Measurements from ENCODE around the gene HRH3.

The HRH3 gene

DNA sequence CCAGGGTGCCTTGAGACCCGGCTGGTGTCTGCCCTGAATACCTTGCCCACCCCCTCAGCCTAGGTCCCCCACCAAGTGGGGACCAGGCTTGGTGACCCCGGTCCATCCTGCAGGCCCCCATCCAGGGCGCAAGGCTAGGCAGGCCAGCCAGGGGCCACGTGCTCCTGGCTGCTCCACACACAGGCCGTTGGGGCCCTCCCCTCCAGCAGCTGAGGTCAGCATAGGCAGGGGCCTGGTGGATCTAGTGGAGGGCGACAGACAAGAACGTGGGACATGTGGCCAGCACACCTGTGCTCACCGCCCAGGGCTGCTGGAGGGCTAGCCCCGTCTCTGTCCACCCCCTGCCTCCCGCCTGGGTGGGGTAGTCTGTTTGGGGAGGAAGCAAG lies 7.5 kb upstream of the HRH3 start:
- no peaks in the 10 kb centered on the region for H3K36me3 ChIP-seq (ENCODE audit: control insufficient read depth, insufficient read depth, low read length)
- no peaks in the 10 kb centered on the region for H3K4me1 ChIP-seq (ENCODE audit: control insufficient read depth, insufficient read depth, low read length)
- H3K27me3 ChIP-seq (ENCODE audit: control insufficient read depth, insufficient read depth, low read length): no peaks in the 10 kb centered on the region
- no peak overlapping the region for H3K4me3 ChIP-seq (ENCODE audit: low read depth, low read length)
- H3K9ac ChIP-seq (ENCODE audit: low read depth, low read length): no peak overlapping the region
- H3K9me3 ChIP-seq (ENCODE audit: control insufficient read depth, insufficient read depth, low read length): no peaks in the 10 kb centered on the region

DNA sequence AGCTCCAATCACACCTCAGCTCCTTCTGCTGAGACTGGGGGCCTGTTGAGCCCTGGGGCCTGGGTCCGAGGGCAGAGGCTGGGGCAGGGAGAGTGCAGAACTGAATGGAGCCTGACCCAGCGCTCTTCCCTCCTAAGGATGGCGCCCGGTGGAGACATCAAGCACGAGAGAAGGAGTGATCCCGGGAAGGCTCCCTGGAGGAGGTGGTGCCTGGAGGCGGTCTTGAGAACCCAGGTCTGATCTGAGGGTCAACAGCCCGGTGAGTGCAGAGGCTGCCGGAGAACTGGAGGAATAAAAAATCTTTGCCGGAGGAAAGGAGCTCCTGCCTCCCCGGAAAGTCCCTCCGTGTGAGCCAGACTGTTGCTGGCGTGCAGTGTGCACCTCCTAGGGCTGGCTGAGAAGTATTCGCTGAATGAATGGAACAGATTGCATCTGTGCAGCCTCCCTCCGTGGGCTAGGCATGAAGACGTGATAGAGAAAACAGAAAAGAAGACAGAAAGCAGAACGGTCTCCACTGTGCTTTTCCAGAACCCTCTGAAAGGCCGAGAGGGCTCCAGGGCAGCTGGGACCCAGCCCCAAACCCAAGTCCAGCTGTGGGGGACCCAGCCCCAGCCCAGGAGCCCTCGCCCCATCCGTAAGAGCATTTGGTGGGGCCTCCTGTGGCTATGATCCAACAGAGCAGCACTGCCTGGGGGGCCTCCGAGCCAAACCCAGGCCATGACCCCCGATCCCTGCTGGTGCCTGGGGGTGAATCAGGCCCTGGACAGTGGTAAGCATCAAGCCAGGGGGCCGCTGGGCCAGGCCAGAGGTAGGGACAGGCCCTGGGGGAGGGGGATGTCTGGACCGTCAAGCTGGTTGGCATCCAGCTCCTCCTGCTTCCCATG lies 6.9 kb upstream of the HRH3 start:
- Histone ChIP-seq H3K4me1 (ENCODE audit: control insufficient read depth, insufficient read depth, low read length) (no peaks in the 10 kb centered on the region), H3K9me3 (ENCODE audit: control insufficient read depth, insufficient read depth, low read length) (no peaks in the 10 kb centered on the region), H3K36me3 (ENCODE audit: control insufficient read depth, insufficient read depth, low read length) (no peaks in the 10 kb centered on the region), H3K9ac (ENCODE audit: low read depth, low read length) (no peak overlapping the region), H3K27me3 (ENCODE audit: control insufficient read depth, insufficient read depth, low read length) (peaks cover 4% of the 10 kb centered on the region), H3K4me3 (ENCODE audit: low read depth, low read length) (no peak overlapping the region)

DNA sequence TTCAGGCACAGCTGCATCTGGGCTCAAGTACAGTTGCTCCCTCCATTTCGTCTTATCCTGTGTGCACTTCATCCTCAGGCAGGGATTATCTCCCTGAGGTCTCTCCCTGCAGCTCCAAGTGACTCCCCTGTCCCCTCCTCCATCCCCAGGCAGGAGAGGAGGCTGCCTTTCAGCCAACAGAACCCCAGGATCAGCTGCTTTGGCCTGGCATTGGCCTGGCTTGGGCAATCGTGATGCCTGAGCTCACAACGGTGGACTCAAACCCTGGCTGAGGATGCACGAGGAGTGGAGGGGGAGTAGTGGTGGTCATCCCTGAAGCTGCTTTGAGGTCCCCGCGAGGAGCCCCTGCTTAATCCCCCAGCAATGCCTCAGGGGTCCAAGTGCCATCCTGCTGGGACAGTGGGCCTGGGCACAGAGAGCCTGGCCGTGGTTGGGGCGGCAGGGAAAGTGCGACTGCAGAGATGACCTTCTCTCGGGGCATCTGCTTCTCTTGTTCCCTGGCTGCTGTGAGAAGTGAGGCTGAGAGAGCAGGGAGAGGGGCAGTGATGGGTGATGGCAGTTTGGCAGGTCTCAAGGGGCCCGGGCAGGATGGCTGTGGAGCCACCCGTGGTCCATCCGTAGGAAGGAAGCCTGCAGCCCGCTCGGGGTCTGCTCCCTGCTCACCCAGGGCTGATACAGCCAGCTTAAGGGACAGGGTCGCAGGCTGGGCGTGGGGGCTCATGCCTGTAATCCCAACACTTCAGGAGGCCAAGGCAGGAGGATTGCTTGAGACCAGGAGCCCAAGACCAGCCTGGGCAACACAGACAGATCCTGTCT lies 6.0 kb upstream of the HRH3 start:
- Histone ChIP-seq H3K9me3 (ENCODE audit: control insufficient read depth, insufficient read depth, low read length) (no peaks in the 10 kb centered on the region), H3K9ac (ENCODE audit: low read depth, low read length) (no peak overlapping the region), H3K27me3 (ENCODE audit: control insufficient read depth, insufficient read depth, low read length) (peaks cover 13% of the 10 kb centered on the region), H3K4me3 (ENCODE audit: low read depth, low read length) (no peak overlapping the region), H3K36me3 (ENCODE audit: control insufficient read depth, insufficient read depth, low read length) (no peaks in the 10 kb centered on the region), H3K4me1 (ENCODE audit: control insufficient read depth, insufficient read depth, low read length) (no peaks in the 10 kb centered on the region)

DNA sequence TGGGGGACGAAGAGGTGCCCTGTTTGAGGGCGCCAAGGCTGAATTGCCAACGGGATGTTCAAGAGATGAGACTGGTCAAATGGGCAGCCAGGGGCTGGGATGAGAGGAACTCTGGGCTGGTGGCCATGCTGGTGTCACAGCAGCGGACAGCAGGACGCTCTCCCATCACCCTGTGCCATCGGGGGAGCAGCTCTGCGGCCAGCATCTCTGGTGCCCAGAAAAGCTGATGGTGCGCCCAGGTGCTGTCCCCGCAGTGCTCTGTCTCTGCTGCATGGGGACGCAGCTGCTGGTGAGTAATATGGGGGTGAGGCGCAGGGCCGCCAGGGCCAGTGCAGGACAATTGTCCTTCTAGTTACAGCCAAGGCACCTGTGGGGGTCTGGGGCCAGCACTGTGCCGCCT lies 4.9 kb upstream of the HRH3 start:
- no peaks in the 10 kb centered on the region for H3K36me3 ChIP-seq (ENCODE audit: control insufficient read depth, insufficient read depth, low read length)
- H3K4me3 ChIP-seq (ENCODE audit: low read depth, low read length): no peak overlapping the region
- no peaks in the 10 kb centered on the region for H3K9me3 ChIP-seq (ENCODE audit: control insufficient read depth, insufficient read depth, low read length)
- H3K9ac ChIP-seq (ENCODE audit: low read depth, low read length): no peak overlapping the region
- no peaks in the 10 kb centered on the region for H3K4me1 ChIP-seq (ENCODE audit: control insufficient read depth, insufficient read depth, low read length)
- peaks cover 19% of the 10 kb centered on the region for H3K27me3 ChIP-seq (ENCODE audit: control insufficient read depth, insufficient read depth, low read length)

DNA sequence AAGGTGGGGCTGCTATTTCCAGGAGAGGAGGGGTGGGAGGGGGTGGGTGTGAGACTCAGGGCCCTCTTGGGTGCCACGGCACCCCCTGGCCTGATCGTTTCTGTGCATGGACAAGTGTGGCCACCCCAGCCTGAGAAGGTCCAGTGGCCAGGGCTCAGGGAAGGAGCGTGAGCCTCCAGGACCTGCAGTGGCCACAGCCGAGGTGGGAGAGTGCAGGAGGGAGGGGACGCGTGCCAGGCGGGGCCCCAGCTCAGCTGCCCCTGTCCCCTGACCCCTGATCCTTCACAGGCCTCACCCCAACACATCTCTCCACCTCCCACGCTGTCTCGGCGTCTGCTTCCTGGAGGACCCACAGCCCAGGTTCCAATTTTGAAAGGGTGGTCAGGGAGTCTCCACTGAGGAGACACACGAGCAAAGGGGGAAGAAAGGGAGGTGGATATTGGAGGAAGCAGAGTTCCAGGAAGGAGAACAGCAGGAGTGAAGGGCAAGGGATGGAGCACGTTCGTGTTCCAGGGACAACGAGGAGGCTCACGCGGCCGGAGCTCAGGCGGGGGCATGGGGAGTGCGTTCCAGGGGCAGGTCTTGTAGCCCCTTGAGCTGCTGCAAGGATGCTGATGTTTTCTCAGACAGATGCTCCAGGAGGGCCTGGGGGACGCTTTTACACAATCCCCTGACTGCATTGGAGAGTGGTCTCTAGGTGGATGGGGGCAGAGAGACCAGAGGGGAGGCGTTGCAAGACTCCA lies 4.2 kb upstream of the HRH3 start:
- Histone ChIP-seq H3K9ac (ENCODE audit: low read depth, low read length) (no peak overlapping the region), H3K27me3 (ENCODE audit: control insufficient read depth, insufficient read depth, low read length) (peaks cover 22% of the 10 kb centered on the region), H3K4me3 (ENCODE audit: low read depth, low read length) (no peak overlapping the region), H3K4me1 (ENCODE audit: control insufficient read depth, insufficient read depth, low read length) (no peaks in the 10 kb centered on the region), H3K36me3 (ENCODE audit: control insufficient read depth, insufficient read depth, low read length) (no peaks in the 10 kb centered on the region), H3K9me3 (ENCODE audit: control insufficient read depth, insufficient read depth, low read length) (no peaks in the 10 kb centered on the region)

DNA sequence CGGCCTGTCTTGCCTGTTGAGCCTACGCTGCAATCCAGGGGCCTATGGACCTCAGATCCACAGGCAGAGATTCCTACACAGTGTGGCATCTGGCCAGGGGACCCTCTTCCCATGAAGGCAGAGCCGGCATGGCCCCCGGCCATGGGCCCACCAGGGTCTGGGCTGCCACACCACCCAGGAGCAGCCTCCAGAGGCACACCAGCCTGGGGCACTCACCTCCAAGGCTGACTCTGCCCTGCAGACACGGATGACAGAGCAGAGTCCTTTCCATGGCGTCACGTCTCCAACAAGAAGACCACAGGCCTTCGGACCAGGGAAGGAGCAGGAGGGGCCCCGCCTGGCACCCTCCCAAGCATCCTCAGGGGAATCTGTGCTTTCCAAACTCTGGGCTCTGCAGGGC lies 3.5 kb upstream of the HRH3 start:
- Histone ChIP-seq H3K4me1 (ENCODE audit: control insufficient read depth, insufficient read depth, low read length) (no peaks in the 10 kb centered on the region), H3K36me3 (ENCODE audit: control insufficient read depth, insufficient read depth, low read length) (no peaks in the 10 kb centered on the region), H3K9me3 (ENCODE audit: control insufficient read depth, insufficient read depth, low read length) (no peaks in the 10 kb centered on the region), H3K27me3 (ENCODE audit: control insufficient read depth, insufficient read depth, low read length) (peaks cover 23% of the 10 kb centered on the region), H3K9ac (ENCODE audit: low read depth, low read length) (no peak overlapping the region), H3K4me3 (ENCODE audit: low read depth, low read length) (no peak overlapping the region)

DNA sequence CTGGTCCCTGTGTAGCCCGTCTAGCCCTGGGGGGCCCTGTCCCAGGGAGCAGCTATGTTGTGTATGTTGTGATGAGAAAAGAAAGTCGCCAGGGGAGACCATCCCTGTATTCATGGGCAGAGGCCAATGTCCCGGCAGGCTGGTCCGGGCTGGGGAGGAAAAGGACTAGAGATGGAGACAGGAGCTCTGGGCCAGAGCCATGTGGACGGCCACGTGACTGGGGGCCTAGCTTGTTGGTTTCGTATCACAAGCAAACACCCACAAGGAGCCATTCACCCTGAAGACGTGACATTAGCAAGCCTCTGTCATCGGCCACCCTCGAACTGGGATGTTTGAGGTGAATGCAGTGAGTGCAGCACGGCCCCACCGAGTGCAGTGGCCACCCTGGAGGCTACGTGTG lies 2.9 kb upstream of the HRH3 start:
- Histone ChIP-seq H3K9me3 (ENCODE audit: control insufficient read depth, insufficient read depth, low read length) (no peaks in the 10 kb centered on the region), H3K4me1 (ENCODE audit: control insufficient read depth, insufficient read depth, low read length) (no peaks in the 10 kb centered on the region), H3K4me3 (ENCODE audit: low read depth, low read length) (no peak overlapping the region), H3K36me3 (ENCODE audit: control insufficient read depth, insufficient read depth, low read length) (no peaks in the 10 kb centered on the region), H3K9ac (ENCODE audit: low read depth, low read length) (no peak overlapping the region), H3K27me3 (ENCODE audit: control insufficient read depth, insufficient read depth, low read length) (peaks cover 25% of the 10 kb centered on the region)

DNA sequence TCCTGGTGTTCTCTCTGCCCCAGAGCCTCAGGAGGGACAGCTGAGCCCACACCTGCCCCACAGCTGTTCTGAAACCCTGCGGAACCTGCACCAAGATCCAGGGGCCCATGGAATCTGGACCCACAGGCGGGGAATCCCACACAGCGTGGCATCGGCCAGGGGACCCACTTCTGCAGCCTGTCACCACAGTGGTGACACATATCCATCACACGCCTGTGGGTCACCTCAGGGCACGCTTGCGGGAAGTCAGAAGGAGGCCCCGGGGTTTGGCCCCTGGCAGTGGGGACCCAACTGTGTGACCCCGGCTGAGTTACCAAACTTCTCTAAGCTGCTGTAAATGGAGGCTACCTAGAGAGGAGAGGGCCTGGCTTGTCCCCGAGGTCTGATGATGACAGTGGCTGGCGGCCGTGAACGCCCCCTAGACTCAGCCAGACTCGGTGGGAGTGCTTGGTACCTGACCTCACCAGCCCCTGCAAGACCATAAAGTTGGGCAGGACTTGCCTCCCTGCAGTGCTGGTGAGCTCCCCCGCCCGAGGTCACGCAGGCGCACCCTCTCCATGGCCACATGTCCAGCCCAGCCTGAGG lies 2.3 kb upstream of the HRH3 start:
- Histone ChIP-seq H3K36me3 (ENCODE audit: control insufficient read depth, insufficient read depth, low read length) (no peaks in the 10 kb centered on the region), H3K9ac (ENCODE audit: low read depth, low read length) (no peak overlapping the region), H3K4me3 (ENCODE audit: low read depth, low read length) (no peak overlapping the region), H3K4me1 (ENCODE audit: control insufficient read depth, insufficient read depth, low read length) (no peaks in the 10 kb centered on the region), H3K9me3 (ENCODE audit: control insufficient read depth, insufficient read depth, low read length) (no peaks in the 10 kb centered on the region), H3K27me3 (ENCODE audit: control insufficient read depth, insufficient read depth, low read length) (peaks cover 29% of the 10 kb centered on the region)

DNA sequence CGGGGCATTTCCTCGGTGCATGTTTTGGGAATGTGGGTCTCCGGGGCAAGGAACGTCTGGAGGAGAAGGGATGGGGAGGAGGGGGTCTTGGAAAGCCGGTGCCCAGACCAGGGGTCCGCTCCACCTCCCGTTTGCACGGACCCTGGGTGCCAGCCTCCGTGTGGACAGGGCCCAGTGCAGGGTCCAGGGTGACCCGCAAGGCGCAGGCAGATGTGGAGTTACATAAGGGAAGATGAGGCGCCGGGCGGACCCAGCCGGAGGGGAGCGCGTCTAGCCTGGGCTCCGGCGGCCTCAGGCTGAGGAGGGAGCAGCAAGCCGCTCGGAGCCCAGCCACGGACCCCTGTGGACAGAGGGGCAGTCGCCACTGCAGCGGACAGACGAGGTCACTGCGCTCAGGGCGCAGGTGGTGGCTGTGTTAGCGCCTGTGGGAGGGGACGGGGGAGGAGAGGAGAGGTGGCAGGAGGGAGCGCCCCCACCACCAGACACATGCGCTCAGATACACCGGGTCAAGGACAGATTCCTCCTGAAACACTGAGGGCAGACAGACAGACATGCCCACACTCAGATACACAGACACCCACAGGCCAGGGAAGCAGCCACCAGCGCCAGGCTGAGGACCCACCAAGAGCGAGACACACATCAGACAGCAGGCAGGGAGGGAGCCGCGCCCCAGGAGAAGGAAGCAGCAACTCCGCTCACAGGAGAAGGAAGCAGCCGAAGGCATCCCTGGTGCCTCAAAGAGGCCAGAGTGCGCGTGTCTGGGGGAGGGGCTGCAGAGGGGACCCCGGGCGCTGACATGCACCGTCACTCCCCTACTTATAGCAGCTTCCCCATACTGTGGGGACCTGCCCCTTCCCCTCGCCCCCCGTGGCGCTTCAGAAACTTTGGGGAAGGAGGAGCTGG lies 839 bp upstream of the HRH3 start:
- peaks cover 29% of the 10 kb centered on the region for H3K27me3 ChIP-seq (ENCODE audit: control insufficient read depth, insufficient read depth, low read length)
- H3K9me3 ChIP-seq (ENCODE audit: control insufficient read depth, insufficient read depth, low read length): no peaks in the 10 kb centered on the region
- no peak overlapping the region for H3K9ac ChIP-seq (ENCODE audit: low read depth, low read length)
- H3K4me3 ChIP-seq (ENCODE audit: low read depth, low read length): peak overlapping the region; percentile 40
- no peaks in the 10 kb centered on the region for H3K4me1 ChIP-seq (ENCODE audit: control insufficient read depth, insufficient read depth, low read length)
- no peaks in the 10 kb centered on the region for H3K36me3 ChIP-seq (ENCODE audit: control insufficient read depth, insufficient read depth, low read length)

DNA sequence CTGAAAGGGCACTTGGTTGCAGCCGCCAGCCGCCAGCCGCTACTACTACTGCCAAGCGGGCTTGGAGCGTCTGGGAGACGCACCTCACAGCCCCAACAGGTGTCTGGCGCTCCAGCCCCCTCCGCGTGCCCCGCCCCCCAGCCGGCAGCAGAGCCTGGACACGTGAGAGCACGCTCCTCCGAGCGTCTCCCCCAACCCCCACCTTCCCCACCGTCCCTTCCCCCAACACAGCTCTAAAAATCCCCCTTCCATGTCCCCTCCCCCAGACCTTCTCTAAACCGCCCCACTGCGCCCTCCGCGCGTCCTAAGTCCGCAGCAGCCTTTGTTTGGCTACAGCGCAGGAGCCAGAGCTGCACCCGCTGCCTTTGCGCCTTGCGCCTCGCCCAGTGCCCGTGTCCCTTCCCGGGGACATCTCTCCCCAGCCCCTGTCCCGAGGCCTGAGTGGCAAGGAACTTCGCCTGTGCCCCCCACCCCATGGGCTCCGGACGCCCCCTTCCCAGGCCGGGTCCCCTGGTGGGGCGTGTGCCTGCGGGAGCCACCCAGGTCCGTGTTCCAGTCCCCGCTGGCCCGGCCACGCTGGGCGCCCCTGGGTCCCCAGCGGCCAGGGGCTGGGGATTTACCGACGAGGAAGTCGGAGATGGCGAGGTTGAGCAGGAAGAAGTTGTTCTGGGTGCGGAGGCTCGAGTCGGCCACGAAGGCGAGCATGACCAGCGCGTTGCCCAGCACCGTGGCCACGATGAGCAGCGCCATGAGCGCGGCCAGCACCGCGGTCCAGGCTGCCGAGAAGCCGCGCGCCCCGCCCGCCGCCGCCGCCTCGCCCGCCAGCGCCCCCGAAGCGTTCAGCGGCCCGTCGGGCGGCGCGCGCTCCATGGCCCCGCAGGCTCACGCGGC lies 732 bp downstream of the HRH3 start:
- Histone ChIP-seq H3K4me1 (ENCODE audit: control insufficient read depth, insufficient read depth, low read length) (no peaks in the 10 kb centered on the region), H3K27me3 (ENCODE audit: control insufficient read depth, insufficient read depth, low read length) (peaks cover 29% of the 10 kb centered on the region), H3K4me3 (ENCODE audit: low read depth, low read length) (peak overlapping the region; percentile 49), H3K36me3 (ENCODE audit: control insufficient read depth, insufficient read depth, low read length) (peaks cover 2% of the 10 kb centered on the region), H3K9ac (ENCODE audit: low read depth, low read length) (no peak overlapping the region), H3K9me3 (ENCODE audit: control insufficient read depth, insufficient read depth, low read length) (no peaks in the 10 kb centered on the region)
